Measurements from ENCODE around the gene RPTOR.
"Not testable (repeated sequence)": the region's sequence is repeated elsewhere in the genome, so short reads cannot be mapped to it uniquely, and the experiment has no call there.

Gene RPTOR

DNA sequence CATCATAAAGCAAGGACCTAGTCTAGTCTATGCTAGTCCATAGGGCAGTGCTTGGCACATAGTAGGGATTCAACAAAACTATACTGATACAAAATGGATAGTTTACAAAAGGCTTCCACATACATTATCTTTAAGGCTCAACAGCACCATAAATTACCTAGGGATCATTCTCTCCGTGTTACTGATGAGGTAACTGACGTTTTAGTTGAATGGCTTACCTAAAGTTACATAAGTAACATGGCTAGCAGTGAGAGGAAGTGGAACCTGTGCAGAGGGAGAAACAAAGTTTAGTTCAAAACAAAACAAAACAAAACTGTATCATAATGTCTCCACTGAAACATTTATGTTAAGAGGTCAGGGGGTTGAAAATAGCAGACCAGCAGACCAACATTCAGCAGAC lies 7.9 kb downstream of the RPTOR start:
- DNase-seq: no peak

DNA sequence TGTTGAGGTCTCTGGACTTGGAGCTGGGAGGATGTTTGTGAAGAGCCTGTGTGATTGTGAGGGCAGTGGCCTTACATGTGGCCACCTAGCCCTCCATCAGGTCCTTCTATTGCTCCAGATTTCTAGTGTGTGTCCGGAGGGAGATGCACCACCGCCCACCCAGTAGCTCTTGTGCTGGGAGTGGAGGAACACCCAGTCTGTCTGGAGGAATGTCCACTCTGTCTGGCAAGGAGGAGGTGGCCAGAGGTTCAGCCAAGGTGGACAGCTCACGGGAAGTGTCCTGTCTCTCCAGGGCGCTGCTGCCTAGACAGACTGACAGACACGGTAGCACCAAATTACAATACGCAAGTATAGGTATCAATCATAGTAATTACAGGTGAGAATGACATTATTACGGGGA lies 10.6 kb downstream of the RPTOR start:
- DNase-seq: no peak

DNA sequence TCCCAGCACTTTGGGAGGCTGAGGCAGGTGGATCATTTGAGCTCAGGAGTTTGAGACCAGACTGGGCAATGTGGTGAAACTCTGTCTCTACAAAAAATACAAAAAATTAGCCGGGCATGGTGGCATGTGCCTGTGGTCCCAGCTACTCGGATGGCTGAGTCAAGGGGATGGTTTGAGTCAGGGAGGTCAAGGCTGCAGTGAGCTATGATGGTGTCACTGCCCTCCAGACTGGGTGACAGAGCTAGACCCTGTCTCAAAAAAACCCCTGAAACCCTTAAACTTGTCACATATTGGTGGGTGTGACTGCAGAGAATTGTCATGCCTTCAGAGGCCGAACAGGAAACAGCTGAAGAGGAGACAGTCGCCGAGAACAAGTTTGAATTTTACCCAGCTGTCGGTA lies 13.4 kb downstream of the RPTOR start:
- DNase-seq: no peak

DNA sequence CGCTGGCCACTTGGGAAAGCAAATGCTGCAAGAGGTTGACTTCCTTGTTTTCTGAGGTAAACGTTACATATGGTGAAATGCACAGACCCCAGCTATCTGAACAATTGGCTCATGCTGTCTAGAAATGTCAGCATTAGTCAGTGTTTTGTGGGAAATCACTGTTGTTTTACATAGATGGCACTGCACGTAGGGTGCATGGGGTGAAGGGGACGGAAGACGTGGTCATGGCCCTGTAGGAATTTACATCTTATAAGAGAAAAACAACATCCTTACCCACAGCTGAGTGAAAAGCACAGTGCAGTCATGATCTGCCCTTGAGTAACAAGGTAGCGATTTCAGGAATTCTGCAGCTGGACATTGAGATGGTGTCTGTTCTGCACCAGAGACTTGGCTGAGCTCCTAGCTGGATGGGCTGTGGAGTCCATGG lies 15.2 kb downstream of the RPTOR start:
- DNase-seq: no peak

DNA sequence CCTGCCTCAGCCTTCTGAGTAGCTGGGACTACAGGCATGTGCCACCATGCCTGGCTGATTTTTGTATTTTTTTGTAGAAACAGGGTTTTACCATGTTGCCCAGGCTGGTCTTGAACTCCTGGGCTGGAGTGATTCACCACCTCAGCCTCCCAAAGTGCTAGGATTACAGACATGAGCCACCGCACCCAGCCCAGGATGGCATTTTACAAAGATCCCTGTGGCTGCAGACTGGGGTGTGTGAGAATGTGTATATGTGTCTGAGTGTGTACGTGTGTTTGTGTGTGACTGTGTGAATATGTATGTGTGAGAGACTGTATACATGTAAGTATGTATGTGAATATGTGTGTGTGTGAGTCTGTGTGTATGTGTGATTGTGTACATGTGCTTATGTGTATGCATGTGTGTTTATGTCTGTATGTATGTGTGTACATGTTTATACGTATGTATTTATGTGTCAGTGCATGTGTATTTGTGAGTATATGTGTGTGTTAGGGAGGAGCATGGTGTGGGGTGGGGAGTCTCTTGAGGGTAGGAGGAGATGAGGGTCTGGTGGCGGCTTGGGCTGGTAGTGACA lies 17.0 kb downstream of the RPTOR start:
- DNase-seq: no peak

DNA sequence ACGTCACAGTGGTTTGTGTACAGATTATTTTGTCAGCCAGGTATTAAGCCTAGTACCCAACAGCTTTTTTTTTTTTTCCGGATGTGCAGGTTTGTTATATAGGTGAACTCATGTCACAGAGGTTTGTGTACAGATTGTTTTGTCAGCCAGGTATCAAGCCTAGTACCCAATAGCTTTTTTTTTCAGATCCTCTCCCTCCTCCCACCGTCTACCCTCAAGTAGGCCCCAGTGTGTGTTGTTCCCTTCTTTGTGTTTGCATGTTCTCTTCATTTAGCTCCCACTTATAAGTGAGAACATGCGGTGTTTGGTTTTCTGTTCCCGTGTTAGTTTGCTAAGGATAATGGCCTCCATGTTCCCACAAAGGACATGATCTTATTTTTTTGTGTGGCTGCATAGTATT lies 19.9 kb downstream of the RPTOR start:
- DNase-seq: no peak

DNA sequence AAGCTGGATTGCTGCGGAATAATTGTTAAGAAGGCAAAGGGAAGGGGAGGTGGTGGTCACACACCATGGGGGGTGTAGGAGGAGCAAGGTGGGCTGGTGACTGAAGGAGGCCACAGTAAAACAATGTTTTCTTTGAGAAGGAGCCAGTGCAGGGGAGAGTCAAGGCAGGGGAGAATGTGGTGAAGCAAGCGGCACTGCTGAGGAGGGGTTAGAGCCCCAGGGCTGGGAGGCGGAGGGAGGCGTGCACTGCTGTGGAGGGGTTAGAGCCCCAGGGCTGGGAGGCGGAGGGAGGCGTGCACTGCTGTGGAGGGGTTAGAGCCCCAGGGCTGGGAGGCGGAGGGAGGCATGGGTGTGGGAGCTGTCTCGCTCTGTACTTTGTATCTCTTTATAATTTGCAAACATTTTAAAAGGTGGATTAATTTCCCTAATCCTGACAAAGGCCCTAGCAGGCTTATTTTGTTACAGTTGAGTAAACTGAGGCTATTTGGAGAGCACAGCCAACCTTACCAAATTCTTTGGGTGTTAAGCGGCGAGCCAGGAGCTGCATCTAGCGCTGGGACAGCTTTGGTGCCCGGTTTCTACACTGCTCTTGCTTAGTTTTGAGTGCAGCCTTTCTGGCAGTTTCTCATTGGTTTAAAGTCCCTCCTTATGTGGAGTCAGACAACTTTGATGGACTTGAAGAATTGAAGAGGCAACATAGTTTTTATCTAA lies 20.9 kb downstream of the RPTOR start:
- no peak for DNase-seq

DNA sequence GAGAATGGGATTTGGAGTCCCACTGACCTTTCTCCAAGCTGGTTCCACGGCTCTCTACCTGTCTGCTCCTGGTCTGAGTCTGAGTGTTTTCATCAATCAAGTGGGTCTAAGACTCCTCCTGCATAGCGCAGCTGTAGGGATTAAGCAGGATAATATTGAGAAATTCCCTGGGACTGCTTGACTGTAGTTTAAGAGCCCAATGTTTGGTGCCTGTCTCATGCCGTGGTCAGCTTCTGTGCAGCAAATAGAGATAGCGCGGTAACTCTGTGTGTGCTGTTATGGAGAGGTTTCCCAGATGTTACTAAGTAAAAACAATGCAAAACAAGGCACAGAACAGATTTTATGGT lies 21.4 kb downstream of the RPTOR start:
- DNase-seq: no peak

DNA sequence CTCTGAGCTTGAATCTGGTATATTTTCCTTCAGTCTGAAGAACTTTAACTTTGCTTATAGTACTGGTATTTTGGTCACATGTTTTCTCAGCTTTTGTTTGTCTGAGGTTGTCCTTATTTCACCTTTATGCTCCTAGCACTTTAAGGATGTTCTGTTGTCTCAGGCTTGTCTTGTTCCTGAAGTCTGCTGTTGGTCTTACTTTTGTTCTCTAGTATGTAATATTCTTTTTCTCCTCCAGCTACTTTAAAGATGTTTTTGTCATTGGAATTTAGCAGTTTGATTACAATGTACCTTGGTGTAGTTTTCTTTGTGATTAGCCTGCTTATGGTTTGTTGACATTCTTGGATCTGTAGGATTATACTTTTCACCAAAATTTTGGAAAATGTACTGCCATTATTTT lies 23.6 kb downstream of the RPTOR start:
- DNase-seq: no peak

DNA sequence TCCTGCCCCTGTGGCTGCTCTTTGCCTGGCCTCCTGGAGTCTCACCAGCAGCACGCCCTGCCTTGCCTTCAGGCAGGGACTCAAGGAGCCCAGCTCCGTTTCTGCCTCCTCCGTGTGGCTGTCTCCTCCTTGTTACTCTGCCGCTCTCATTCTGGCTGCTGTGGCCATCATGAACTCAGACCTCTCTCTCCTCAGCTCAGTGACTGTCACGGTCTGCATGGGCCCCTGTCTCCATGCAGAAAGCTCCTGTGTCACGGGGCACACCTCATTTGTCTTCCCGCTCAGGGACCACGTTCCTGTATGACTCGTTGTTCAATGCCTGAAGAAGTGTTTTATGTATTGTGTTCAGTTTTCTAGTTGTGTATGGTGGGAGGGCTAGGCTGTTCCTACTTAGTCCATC lies 25.3 kb downstream of the RPTOR start:
- DNase-seq: no peak

DNA sequence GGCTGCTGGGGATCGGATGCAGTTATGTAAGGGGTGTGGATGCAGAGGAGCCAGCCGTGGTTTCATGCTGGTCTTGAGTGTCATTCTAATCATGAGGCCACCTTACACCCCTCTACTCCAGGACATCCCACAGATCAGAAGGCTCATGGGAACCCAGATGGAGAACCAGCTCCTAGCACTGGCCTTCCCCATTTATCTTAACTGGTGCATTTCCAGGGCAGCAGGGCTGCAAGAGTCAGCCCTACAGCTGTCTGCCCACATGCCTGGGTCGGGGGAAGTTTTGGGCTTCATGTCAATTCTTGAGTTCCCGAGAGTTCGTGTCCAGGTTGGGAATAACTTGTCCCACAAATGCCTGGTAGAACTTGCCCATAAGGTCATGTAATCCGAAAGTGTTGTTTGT lies 29.1 kb downstream of the RPTOR start:
- DNase-seq: no peak

DNA sequence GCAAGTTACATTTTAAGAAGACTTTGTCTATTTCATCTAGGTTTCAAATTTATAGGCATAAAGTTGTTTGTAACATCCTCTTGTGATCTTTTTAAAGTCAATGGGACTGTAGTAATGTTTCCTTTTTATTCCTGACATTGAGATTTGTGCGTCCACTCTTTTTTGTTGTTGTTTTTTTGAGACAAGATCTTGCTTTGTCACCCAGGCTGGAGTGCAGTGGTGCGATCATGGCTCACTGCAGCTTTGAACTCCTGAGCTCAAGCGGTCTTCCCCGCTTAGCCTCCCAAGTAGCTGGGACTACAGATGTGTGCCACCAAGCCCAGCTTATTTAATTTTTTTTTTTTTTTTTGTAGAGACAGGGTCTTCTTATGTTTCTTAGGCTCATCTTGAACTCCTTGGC lies 29.9 kb downstream of the RPTOR start:
- DNase-seq: no peak

DNA sequence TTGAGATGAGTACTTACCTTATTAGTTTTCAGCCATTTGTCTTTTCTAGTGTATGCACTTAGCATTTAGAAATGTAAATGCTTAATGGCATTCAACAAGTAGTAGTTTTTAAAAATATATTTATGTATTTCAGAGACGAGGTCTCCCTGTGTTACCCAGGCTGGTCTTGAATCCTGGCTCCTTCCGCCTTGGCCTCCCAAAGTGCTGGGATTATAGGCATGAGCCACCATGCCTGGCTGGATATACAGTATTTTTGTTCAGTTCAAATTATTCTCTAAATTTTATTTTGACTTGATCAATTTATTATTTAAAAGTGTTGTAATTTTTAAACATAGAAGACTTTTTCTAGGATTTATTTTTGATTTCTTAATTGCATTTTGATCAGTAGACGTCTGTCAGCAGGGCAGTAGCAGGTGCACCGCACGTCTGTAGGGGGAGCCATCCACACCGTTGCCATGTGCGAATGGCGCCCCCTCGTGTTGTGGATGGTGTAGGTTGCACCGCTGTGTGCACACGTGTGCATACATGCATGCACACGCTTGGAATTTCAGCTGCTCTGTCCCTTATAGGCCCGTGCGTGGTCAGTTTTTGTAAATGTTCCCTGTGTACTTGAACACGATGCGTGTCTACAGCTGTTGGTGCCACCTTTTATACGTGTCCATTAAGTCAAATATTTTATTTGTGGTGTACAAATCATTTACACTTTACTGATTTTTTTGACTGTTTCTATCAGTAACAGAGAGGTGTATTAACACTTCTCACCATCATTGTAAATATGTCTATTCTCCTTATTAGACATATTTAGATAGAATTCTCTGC lies 30.6 kb downstream of the RPTOR start:
- DNase-seq: peak; percentile 52

DNA sequence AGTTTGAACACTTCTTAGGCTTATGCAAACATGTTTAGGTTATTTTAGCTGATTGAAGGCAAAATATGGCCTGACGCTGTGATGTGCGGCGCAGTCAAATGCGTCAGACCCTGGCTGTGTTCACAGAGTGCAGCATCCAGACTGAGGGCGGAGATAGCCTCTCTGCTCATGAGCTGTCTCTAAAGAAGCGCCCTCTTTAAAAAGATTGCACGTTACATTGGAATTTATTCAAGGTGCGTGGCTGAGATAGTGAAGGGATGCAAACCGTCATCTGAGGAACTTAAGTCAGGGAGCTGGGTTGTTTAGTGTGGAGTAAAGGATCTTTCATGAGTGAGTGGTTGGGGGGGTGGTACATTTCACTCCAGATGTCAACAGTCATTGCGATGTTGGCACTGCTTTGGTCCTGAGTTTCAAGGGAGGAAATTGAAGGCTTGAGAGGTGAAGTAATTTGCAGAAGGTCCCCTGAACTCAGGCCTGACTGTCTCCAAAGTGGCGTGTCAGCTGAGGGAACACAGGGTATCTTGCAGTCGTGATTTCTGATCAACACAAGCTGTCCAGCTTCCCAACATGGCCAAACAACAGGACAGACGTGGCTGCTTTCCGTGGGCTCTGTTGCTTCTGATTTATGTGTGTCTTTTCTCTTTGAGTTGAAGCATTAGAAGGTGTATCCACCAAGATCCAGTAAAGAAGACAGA lies 33.4 kb downstream of the RPTOR start:
- DNase-seq: no peak

DNA sequence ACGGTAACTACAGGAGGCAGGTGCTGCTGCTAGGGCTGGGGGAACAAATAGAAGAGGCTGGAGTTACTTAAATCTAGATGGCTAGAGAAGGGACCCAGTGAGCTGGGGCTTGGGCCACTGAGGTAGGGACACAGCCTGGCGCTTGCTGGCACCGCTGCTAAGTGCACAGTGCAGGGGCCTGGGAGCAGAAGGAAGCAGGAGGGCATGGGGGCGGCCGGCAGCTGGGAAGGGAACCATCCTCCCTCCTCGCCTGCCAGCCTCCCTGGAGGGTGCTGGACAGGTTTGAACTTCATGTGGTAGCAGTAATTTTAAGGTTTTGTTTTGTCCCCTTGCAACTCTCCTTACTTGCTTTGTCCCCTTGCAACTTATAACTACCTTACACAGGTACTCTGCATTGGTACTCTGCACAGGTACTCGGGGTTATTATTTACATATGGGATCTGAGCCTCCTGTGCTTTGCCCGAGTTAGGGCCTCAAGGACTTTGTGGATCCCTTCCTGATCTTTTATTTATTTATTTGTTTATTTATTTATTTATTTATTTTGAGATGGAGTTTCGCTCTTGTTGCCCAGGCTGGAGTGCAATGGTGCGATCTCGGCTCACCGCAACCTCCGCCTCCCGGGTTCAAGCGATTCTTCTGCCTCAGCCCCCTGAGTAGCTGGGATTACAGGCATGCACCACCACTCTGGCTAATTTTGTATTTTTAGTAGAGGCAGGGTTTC lies 34.2 kb downstream of the RPTOR start:
- not testable (repeated sequence) for DNase-seq

DNA sequence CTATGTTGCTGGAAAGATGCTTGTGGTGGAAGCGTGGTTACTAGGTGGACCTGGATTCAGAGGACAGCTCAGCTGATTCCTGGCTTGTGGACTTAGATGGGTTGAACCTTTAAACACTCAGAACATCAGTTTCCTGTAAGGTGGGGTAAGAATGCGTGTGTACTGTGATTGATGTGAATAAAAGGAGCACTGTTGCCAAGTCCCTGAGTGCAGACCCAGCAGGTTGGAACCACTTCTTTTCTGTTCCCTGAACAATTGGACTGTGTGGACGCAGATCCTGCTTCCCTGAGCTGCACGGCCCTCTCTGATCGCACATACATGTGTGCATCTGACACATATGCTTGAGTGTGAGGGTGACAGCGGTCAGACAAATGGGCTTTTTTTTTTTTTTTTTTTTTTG lies 37.5 kb downstream of the RPTOR start:
- DNase-seq: no peak

DNA sequence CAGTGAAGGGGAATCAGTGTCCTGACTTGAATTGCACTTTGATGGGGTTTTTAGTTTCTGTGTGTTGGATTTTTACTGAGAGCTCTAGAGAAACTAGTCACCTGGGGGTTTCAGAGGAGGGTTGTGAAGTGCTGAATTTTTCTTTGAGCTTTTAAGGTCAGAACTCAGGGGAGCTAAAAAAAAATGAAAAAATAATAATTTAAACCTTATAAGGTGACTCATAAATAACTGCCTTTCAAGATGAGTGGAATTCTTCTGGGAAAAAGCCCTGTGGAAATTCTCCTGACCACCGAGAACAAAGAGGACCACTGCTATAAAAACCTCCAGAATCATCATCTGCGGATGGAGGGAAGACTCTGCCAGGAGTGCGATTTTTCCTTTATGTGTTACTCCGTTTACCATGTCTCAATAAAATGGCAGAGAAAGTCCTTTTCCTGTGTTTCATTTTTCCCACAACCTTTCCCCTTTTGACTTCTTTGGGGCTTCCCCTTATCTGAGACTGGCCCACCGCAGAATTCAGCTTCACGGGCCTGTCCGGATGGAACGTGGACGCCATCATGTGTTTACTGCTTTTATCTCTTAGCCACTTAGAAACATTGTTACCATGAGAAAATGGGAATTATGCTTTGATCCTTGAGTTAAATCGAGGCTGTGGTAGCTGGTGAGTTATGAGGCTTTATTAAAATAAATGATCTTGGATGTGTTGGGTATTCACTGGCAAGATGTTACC lies 39.7 kb downstream of the RPTOR start:
- no peak for DNase-seq

DNA sequence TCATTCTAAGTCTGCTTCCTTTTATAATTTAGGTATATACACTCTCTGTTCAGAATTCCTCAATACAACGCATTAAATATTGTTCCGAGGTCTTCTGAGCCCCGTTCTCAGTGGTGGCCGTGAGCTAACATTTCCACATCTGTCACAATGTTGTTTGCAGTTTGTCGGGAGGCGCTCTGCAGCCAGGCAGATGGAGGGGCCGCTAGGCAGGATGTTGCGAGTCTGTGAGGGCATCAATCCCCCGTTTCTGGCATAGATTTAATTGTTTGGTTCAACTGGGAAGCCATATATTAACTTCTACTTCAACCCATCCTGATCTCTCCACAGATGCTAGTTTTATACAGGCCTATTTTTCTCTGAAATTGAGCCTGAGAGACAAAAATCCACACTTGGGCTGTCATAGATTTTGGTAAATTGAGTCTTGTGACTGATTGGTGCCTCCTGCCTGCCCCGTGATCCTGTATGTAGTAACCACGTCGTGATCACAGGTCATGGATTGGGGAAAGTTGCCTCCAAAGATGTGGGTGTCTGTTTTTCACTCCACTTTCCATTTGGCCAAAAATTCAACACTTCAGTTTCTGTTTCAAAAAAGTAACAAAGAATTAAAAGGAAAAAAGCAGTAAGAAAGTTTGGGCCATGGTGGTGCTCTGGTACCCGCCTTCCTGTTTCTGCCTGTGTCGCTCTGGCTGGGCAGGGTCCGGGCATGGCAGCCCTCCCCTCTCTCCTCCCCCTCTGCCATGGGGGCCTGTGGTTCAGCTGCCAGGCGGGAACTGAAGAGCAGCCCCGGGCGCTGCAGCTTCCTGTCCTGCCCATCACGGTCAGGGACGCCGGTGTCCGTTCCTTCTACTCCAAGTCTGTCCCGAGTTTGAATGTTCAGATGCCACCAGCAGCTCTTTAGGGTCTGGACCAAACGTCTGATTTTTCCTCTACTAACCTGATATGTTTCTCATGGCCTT lies 41.5 kb downstream of the RPTOR start:
- DNase-seq: peak; percentile 36

DNA sequence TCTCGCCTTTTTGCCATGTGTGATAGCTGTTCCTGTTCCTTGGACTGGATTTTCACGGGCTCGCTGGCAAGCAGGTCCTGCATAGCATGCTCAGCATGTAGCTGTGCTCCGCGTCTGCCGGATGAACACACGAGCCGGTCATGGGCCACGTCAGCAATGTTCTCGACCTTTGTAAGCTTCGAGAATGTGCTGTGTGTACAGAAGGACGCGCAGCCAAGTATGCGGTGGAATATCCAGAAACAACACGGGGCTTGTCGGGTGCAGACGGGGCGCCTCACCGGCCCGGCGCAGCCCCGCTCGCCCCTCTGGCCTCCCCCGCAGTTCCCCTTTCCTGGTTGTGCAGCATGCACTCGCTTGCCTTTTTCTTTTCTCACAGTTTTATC lies 42.2 kb downstream of the RPTOR start:
- DNase-seq: no peak

DNA sequence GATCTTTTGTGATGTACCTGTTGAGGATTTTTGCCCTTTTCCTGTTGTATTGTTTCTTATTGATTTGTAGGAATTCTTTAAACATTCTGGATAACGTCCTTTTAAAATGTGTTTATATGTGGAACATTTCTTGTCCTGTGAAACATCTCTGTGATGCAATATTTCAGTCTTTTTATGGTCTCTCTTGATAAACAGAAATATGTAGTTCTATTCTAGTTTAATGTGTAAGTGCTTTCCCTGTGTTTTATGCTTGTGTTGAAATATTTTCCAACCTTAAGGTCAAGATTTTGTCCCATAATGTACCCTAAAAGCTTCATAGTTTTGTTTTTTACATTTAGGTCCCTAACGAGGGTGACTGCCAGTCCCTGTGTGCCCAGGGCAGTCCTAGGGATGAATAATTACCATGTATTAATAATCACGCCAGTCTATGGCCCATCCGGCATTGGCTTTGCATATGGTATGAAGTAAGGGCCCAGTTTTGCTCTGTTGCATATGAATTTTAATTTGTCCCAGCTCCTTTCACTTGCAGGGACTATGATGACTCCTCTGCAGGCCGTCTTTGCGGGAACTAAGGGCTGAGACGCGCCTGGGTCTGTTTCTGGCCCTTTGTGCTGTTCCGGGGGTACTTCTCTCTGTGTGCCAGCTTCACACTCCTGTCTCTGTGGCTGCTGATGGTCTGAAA lies 44.2 kb downstream of the RPTOR start:
- DNase-seq: no peak

DNA sequence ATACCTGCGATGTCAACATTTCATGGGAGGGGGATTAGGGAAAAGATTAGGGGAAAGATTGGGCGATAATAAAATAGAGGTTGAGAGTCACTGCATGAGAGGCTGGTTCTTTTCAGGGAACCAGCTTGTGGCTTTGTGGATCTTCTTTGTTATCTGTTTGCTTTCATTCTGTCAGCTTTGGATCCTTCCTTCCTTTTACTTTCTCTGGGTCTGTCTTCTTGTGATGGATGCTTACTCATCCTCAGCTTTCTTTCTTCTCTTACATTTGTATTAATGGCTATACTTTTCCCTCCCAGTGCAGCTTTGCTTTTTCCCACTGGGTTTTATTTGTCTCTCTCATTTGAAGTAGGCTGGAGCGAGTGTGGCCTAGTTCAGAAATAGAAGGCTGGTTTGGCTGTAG lies 47.1 kb downstream of the RPTOR start:
- no peak for DNase-seq

Data from DMS 273 treated with DMSO at 0.1 percent for 48 hours (cell line).